Skeletal muscle satellite cell (primary cell): Measurements from ENCODE around the gene EPHB1.
"Not testable (repeated sequence)": the region's sequence is repeated elsewhere in the genome, so short reads cannot be mapped to it uniquely, and the experiment has no call there.

Experiments used
- H3K27me3 ChIP-seq: 2 replicates; pipeline ENCODE4 v1.7.0; 2013; ENCODE audit warnings: low read length; ENCODE audit not compliant: control insufficient read depth, insufficient read depth
- H3K36me3 ChIP-seq: 2 replicates; pipeline ENCODE4 v1.7.0; 2013; ENCODE audit warnings: mild to moderate bottlenecking, control low read depth, low read length; ENCODE audit not compliant: insufficient read depth
- H3K4me1 ChIP-seq: 2 replicates; pipeline ENCODE4 v1.7.0; 2013; ENCODE audit warnings: low read length; ENCODE audit not compliant: control insufficient read depth, insufficient read depth
- H3K4me2 ChIP-seq: 2 replicates; pipeline ENCODE4 v1.7.0; 2013; ENCODE audit warnings: mild to moderate bottlenecking, low read length
- H3K4me3 ChIP-seq: 2 replicates; pipeline ENCODE4 v1.7.0; 2013; ENCODE audit warnings: low read length
- H3K9ac ChIP-seq: 2 replicates; pipeline ENCODE4 v1.7.0; 2013; ENCODE audit warnings: mild to moderate bottlenecking, low read depth, low read length, moderate library complexity
- H3K9me3 ChIP-seq: replicated peaks from 2 replicates; pipeline ENCODE4 v1.7.0; 2013; ENCODE audit warnings: mild to moderate bottlenecking, control low read depth, low read length

Gene EPHB1

DNA sequence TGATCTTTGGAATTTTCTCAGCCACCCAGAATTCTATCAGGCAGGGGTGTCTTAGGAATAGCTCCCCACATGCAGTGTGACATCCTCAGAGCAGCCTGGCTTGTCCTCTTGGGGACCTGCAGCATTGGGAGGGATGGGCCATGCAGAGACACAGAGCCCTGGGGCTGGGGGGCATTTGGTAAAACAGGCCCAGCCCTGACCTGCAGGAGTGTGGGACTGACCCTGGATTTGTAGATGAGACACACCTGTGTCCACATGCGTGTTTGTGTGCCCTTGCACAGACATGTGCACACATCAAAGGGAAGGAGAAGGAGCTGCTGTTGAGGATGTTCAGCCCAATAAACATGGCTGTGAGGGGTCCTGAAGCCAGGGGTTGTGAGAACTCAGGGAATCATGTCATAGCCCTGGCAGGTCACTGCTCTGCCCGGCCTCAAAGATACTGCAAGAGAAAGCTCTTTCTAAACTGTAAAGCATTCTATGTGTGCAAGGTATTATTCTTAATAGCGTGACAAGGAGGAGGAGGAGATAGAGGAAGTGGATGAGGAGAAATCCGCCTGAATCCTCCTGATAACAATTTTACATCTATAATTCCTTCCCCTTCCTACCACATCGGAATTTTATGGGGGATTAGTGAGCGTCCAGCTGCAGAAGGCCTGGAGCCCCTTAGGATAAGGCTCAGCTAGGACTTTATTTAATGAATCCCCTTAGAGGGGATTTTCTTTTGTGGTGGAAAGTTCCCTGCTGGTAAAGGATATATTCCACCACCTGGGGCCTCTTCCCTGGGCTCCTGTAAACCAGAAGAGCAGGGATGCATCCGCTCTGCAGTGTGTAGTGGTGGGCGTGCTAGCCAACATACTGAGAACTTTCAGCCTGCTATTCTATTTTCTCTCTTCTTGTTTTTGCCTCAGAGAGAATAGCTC, 245.5 kb downstream of the EPHB1 start:
- Histone ChIP-seq H3K4me3 (no peak overlapping the region), H3K4me1 (no peaks in the 10 kb centered on the region), H3K9me3 (no peaks in the 10 kb centered on the region), H3K4me2 (no peak overlapping the region), H3K9ac (no peak overlapping the region), H3K36me3 (no peaks in the 10 kb centered on the region), H3K27me3 (no peaks in the 10 kb centered on the region)

DNA sequence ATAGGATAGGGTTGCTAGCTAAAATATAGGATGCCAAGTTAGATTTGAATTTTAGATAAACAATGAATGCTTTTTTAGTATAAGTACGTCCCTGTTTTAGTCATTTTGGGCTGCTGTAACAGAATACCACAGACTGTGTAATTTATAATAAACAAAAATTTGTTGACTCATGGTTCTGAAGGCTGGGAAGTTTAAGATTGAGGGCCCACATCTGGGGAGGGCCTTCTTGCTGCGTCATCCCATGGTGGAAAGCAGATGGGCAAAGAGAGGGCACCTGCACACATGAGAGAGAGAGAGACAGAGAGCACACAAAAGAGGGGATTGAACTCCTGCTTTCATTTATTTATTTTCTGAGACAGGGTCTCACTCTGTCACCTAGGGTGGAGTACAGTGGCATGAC, 246.5 kb downstream of the EPHB1 start:
- H3K4me2 ChIP-seq, result no peak overlapping the region
- H3K9ac ChIP-seq, result no peak overlapping the region
- no peak overlapping the region for H3K4me3 ChIP-seq
- no peaks in the 10 kb centered on the region for H3K27me3 ChIP-seq
- H3K36me3 ChIP-seq, result no peaks in the 10 kb centered on the region
- H3K4me1 ChIP-seq, result no peaks in the 10 kb centered on the region
- H3K9me3 ChIP-seq, result no peaks in the 10 kb centered on the region

DNA sequence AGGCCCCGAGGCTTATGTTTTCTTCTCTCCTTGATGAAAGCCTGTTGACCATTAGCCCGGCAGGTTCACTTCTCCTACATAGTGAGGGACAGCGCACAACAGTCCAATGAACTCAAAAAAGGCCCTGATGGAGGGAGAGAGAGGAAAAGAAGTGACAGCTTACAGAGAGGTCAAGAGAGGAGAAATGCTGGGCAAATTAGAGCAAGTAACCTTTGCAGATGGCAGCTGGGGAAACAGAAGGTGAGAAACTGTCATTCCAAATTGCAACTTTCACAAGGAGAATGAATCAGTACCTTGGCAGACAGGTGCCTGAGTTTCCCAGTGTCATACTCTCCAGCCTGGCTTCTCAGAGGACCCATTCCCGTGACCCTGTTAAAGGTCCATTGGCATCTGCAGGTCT, 252.0 kb downstream of the EPHB1 start:
- H3K36me3 ChIP-seq, result no peaks in the 10 kb centered on the region

DNA sequence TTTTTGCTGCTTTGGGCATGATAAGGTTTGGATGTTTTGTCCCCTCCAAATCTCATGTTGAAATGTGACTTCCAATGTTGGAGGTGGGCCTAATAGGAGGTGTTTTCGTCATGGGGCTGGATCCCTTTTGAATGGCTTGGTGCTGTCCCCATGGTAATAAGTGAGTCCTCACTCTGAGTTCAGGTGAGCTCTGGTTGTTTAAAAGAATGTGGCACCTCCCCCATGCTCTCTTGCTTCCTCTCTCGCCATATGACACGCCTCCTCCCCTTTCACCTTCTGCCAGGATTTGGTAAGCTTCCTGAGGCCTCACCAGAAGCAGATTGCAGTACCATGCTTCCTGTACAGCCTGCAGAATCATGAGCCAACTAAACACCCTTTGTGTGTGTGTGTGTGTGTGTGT, 255.5 kb downstream of the EPHB1 start:
- Histone ChIP-seq H3K4me3 (no peak overlapping the region), H3K4me2 (no peak overlapping the region), H3K4me1 (no peaks in the 10 kb centered on the region), H3K36me3 (no peaks in the 10 kb centered on the region), H3K27me3 (no peaks in the 10 kb centered on the region), H3K9ac (no peak overlapping the region), H3K9me3 (no peaks in the 10 kb centered on the region)

More for the DNA sequence above, 252.0 kb downstream of the EPHB1 start:
- no peak overlapping the region for H3K9ac ChIP-seq
- H3K4me1 ChIP-seq, result no peaks in the 10 kb centered on the region
- H3K27me3 ChIP-seq, result no peaks in the 10 kb centered on the region
- no peak overlapping the region for H3K4me2 ChIP-seq
- H3K4me3 ChIP-seq, result no peak overlapping the region
- H3K9me3 ChIP-seq, result no peaks in the 10 kb centered on the region

DNA sequence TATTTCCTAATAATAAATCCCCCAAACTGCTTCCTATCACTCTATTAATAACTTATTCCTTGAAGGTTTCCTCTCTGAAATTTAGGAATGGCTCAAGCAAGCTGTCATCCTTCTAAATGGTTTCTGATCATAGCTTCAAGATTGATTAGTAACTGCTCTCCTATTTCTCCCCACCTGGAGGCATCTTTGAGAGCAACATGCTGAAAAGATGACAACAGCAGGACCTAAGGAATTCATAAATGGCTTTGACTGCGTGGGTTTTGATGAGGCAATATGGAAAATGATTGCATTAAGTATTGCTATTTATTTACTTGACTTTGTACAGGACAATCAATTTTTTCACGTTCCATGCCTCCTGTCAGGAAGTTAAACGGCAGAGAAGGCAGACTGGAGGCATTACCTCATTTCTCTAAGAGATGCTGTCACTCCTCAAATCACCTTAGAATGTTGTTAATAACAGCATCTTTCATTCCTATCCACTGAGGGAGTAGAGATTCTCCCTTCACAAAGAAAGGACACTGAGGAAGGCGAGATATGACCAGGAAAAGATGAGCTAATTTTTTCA, 256.4 kb downstream of the EPHB1 start:
- Histone ChIP-seq H3K36me3 (no peaks in the 10 kb centered on the region), H3K4me1 (no peaks in the 10 kb centered on the region), H3K4me2 (no peak overlapping the region), H3K9me3 (no peaks in the 10 kb centered on the region), H3K4me3 (no peak overlapping the region), H3K27me3 (no peaks in the 10 kb centered on the region), H3K9ac (no peak overlapping the region)

DNA sequence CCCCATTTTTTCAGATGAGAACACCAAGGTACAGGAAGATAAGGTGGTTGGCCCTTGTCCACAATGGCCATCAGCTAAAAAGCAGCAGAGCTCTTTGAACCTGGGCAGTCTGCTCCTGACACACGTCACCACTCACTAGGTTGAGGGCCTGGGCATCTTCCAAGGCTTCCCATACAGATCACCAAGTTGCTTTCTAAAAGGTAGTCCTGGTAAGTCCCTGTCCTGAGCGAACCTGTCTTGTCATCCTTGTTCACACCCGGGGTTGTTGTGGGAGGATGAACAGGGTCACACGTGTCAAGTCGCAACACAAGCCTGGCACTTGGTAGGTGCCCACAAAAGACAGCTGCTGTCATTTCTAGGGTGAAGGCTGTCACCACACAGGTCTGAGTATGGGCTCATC, 260.4 kb downstream of the EPHB1 start:
- H3K36me3 ChIP-seq, result no peaks in the 10 kb centered on the region
- no peaks in the 10 kb centered on the region for H3K9me3 ChIP-seq
- no peaks in the 10 kb centered on the region for H3K4me1 ChIP-seq
- H3K4me3 ChIP-seq, result no peak overlapping the region
- H3K9ac ChIP-seq, result no peak overlapping the region
- no peaks in the 10 kb centered on the region for H3K27me3 ChIP-seq
- H3K4me2 ChIP-seq, result no peak overlapping the region

DNA sequence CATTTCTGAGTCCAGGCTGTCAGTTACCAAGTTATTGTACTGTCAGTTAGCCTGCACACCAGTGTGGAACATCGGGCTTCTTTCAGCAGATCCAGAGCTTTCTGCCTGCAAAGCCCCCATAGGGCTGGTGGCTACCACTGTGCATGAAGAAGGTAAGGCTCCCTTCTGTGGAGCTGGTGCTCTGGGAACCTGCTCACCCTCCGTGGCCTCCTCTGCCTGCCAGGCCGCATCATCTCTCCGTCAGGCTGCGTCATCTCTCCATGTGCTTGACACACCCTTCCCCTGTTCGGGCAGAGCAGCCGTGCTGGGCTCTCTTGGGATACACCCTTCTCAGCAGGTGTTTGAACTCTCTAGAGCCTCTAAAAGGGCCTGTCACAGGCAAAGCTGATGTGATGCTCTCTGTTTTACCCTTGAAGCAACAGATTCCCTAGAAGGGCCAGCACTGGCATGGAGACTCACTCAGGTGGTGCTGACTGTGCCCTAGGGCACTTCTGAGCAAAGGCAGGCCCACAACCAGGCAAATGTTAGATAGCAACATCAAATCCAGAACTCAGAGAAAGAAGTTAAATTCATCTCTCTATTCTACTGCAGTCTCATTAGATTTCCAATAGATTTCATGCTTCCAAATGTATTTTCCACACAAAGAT, 261.1 kb downstream of the EPHB1 start:
- no peaks in the 10 kb centered on the region for H3K27me3 ChIP-seq
- H3K9ac ChIP-seq, result no peak overlapping the region
- H3K4me3 ChIP-seq, result no peak overlapping the region
- no peaks in the 10 kb centered on the region for H3K36me3 ChIP-seq
- H3K4me1 ChIP-seq, result no peaks in the 10 kb centered on the region
- no peaks in the 10 kb centered on the region for H3K9me3 ChIP-seq
- no peak overlapping the region for H3K4me2 ChIP-seq

DNA sequence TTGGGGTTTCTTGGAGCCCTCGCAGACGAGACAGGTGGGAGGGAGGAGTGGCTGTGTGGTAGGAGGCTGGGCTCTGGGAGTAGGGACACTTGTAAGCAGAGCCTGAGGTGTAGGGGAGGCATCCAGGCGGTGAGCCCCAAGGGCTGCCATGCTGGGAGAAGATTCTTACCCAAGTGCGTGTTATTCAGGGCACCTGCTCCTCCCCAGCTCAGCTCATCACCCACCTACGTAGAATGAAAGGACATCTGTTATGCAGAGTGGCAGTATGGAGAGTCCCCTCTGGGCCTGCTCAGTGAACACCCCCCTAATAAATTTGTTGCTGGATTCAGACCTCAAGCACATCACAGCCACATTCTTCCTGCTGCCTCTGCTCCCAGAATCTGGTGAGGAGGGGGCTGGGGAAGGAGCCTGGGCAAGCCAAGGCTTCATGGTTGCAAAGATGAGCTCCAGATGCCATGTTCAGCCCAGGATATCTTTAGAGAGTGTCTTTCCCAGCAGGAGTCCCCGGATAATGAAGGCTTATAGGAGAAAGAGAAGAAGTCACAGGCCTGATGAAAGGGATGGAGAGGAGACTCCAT, 261.8 kb downstream of the EPHB1 start:
- Histone ChIP-seq H3K27me3 (no peaks in the 10 kb centered on the region), H3K4me1 (no peaks in the 10 kb centered on the region), H3K4me2 (no peak overlapping the region), H3K36me3 (no peaks in the 10 kb centered on the region), H3K4me3 (no peak overlapping the region), H3K9me3 (no peaks in the 10 kb centered on the region), H3K9ac (no peak overlapping the region)

DNA sequence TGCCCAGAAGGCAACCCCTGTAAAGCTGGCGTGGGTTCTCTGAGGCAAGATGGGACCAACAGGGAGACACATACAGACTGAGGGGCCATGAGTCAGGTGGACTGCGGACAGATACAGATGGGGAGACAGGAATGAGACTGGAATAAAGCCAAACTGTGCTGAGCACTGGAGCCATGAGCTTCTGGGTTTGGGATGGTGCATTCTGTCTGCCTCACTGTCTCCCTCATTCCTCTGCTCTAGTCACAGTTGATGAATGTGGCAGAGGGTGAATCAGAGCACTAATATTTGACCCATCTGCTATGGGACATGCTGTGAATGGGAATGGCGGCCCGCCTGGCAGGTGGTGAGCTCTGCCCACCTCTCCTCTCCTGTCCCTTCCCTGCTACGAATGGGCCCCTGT, 262.9 kb downstream of the EPHB1 start:
- no peaks in the 10 kb centered on the region for H3K4me1 ChIP-seq
- H3K9ac ChIP-seq, result no peak overlapping the region
- no peaks in the 10 kb centered on the region for H3K9me3 ChIP-seq
- H3K27me3 ChIP-seq, result no peaks in the 10 kb centered on the region
- H3K36me3 ChIP-seq, result no peaks in the 10 kb centered on the region
- no peak overlapping the region for H3K4me2 ChIP-seq
- no peak overlapping the region for H3K4me3 ChIP-seq

DNA sequence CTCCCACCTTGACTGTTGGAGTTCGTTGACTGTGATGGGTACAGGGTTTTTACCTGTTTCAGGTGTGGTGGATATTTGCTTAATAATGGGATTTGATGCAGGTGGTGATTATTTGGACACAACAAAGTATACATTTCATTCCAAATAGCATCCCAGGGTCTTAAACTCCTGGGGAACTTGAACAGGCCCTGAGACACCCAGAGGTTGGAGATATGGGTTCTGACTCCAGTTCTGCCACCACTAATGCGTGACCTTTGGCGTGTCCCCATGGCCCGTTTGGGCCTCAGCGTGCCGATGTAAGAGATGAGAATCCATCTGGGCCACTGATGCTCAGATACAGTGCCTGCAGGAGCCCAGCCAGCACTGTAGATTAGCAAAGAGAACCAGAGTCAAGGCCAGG, 264.5 kb downstream of the EPHB1 start:
- Histone ChIP-seq H3K4me2 (no peak overlapping the region), H3K27me3 (no peaks in the 10 kb centered on the region), H3K9ac (no peak overlapping the region), H3K4me3 (no peak overlapping the region), H3K9me3 (no peaks in the 10 kb centered on the region), H3K36me3 (no peaks in the 10 kb centered on the region), H3K4me1 (no peaks in the 10 kb centered on the region)

DNA sequence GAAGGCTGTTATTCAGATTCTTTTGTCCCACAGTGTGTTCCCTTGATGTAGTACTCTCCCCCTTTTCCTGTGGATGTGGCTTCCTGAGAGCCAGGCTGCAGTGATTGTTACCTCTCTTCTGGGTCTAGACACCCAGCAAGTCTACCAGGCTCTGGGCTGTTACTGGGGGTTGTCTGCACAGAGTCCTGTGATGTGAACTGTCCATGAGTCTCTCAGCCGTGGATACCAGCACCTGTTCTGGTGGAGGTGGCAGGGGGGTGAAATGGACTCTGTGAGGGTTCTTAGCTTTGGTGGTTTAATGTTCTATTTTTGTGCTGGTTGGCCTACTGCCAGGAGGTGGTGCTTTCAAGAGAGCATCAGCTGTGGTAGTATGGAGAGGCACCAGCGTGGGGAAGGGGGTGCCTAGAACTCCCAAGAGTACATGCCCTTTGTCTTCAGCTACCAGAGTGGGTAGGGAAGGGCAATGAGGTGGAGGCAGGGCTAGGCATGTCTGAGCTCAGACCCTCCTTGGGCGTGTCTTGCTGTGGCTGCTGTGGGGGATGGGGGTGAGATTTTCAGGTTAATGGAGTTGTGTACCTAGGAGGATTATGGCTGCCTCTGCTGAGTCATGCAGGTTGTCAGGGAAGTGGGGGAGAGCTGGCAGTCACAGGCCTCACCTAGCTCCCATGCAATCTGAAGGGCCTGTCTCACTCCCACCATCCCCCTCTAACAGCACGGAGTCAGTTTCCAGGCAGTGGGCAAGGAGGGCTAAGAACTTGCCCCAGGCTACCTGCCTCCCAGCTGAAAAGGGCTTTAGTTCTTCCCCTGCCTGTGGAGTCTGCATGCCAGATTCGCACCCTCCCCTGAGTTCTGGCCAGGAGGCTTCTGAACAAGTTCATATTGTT, 272.0 kb downstream of the EPHB1 start:
- not testable (repeated sequence) for H3K4me2 ChIP-seq, H3K4me3 ChIP-seq, H3K9me3 ChIP-seq, H3K9ac ChIP-seq, H3K36me3 ChIP-seq, H3K4me1 ChIP-seq, H3K27me3 ChIP-seq
